NB4 (cell line): ENCODE measurements around the gene GNB1.

Source experiments
- MYC ChIP-seq: IDR thresholded peaks from 2 replicates; pipeline ENCODE4 v1.6.1; 2011; ENCODE audit warnings: low read depth, low read length
- POLR2A ChIP-seq: IDR thresholded peaks from 2 replicates; pipeline ENCODE4 v1.6.1; 2011; ENCODE audit warnings: mild to moderate bottlenecking; ENCODE audit not compliant: insufficient read length; ENCODE audit errors: extremely low read depth
- TF ChIP-seq, protein P1 (sequence below): IDR thresholded peaks from one replicate; pipeline ENCODE4 v1.5.1; 2012; ENCODE audit warnings: low read depth, low read length
- TF ChIP-seq, protein P2 (sequence below): IDR thresholded peaks from 2 replicates; pipeline ENCODE4 v1.6.1; 2011; ENCODE audit warnings: low read depth, low read length

DNA sequence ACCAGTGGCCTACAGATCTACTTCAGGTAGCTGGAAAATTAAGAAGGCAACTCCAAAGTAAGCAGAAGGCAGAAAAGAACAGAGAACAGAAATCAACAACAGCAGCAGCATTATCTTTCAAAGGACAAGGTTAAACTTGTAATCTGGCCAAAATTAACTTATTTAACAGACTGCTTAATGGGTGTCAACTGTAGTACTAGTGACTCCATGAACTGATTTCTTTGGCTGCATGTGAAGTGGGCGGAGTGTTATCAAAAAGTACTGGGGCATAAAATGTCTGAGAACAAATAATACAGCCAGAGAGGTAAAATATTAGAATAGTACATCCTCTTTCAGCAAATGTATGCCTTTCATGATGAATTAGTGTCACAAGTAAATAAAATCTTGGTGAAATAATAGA is 88.0 kb downstream of the GNB1 start:
- TF ChIP-seq, protein P1, sequence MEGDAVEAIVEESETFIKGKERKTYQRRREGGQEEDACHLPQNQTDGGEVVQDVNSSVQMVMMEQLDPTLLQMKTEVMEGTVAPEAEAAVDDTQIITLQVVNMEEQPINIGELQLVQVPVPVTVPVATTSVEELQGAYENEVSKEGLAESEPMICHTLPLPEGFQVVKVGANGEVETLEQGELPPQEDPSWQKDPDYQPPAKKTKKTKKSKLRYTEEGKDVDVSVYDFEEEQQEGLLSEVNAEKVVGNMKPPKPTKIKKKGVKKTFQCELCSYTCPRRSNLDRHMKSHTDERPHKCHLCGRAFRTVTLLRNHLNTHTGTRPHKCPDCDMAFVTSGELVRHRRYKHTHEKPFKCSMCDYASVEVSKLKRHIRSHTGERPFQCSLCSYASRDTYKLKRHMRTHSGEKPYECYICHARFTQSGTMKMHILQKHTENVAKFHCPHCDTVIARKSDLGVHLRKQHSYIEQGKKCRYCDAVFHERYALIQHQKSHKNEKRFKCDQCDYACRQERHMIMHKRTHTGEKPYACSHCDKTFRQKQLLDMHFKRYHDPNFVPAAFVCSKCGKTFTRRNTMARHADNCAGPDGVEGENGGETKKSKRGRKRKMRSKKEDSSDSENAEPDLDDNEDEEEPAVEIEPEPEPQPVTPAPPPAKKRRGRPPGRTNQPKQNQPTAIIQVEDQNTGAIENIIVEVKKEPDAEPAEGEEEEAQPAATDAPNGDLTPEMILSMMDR: no peak
- TF ChIP-seq, protein P2, sequence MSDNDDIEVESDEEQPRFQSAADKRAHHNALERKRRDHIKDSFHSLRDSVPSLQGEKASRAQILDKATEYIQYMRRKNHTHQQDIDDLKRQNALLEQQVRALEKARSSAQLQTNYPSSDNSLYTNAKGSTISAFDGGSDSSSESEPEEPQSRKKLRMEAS: no peak
- no peak for TF ChIP-seq POLR2A
- TF ChIP-seq MYC: no peak
